Osteoblast (primary cell): Measurements from ENCODE around the gene OGFOD2. TPM values are rescaled to one million over a fixed set of nuclear protein-coding genes. Genes with fewer than 3 reads are reported as not detected.

Source experiments
- DNase-seq: peaks from one replicate; pipeline ENCODE4 v3.0.0; 2011; ENCODE audit warnings: low spot score, mixed read lengths; ENCODE audit not compliant: insufficient read length; ENCODE audit errors: missing footprints
- H2AFZ ChIP-seq: 2 replicates; pipeline ENCODE4 v1.6.0; 2011; ENCODE audit warnings: mild to moderate bottlenecking, low read length
- H3K27ac ChIP-seq: 2 replicates; pipeline ENCODE4 v1.5.1; 2011; ENCODE audit warnings: mild to moderate bottlenecking, low read depth, low read length, moderate library complexity
- H3K27me3 ChIP-seq: 2 replicates; pipeline ENCODE4 v1.6.0; 2012; ENCODE audit warnings: mild to moderate bottlenecking, control low read depth, inconsistent platforms, low read length, moderate library complexity; ENCODE audit not compliant: insufficient read depth
- H3K36me3 ChIP-seq: 2 replicates; pipeline ENCODE4 v1.5.1; 2011; ENCODE audit warnings: mild to moderate bottlenecking, low read length, control low read depth, moderate library complexity; ENCODE audit not compliant: insufficient read depth
- H3K4me1 ChIP-seq: 2 replicates; pipeline ENCODE4 v1.5.1; 2011; ENCODE audit warnings: mild to moderate bottlenecking, low read length, control low read depth, moderate library complexity; ENCODE audit not compliant: insufficient read depth
- H3K4me2 ChIP-seq: 2 replicates; pipeline ENCODE4 v1.6.0; 2011; ENCODE audit warnings: mild to moderate bottlenecking, low read length; ENCODE audit not compliant: insufficient read depth
- H3K4me3 ChIP-seq: fragments of 200-600 bp; sonication (generic); 3 replicates; pipeline ENCODE4 v1.5.1; 2012; ENCODE audit warnings: mild to moderate bottlenecking, low read length, inconsistent platforms; ENCODE audit not compliant: insufficient read depth
- H3K79me2 ChIP-seq: 2 replicates; pipeline ENCODE4 v1.6.0; 2012; ENCODE audit warnings: mild to moderate bottlenecking, low read length, control low read depth, inconsistent platforms; ENCODE audit not compliant: insufficient read depth
- H3K9me3 ChIP-seq: 2 replicates; pipeline ENCODE4 v1.5.1; 2011; ENCODE audit warnings: low read depth, low read length, control low read depth
- H4K20me1 ChIP-seq: 2 replicates; pipeline ENCODE4 v1.6.0; 2012; ENCODE audit warnings: mild to moderate bottlenecking, low read length, control low read depth; ENCODE audit not compliant: insufficient read depth
- CTCF ChIP-seq: IDR thresholded peaks from 2 replicates; pipeline ENCODE4 v1.5.1; 2011; ENCODE audit warnings: mild to moderate bottlenecking, low read depth, low read length, moderate library complexity; ENCODE audit errors: extremely low read depth
- small RNA-seq: library from RNA; depleted of rRNA; stranded (forward); fragments of <200 nt; gene quantifications from one replicate; pipeline ENCODE3, GENCODE V24; 2012
- total RNA-seq: library from RNA; depleted of rRNA; stranded (reverse); fragments of >200 nt; gene quantifications from 2 replicates; pipeline ENCODE4 v1.2.3, GENCODE V29; 2012

OGFOD2 gene
- total RNA-seq, 1 donor = 6.5 TPM

GRCh38 chr12:123029550-123029949 lies 54.5 kb downstream of the OGFOD2 start:
- no peak for TF ChIP-seq CTCF
- peaks cover 6% of the 10 kb centered on the region for H3K36me3 ChIP-seq
- no peaks in the 10 kb centered on the region for H3K27me3 ChIP-seq
- no peaks in the 10 kb centered on the region for H3K79me2 ChIP-seq
- no peak for DNase-seq
- no peak overlapping the region for H3K4me2 ChIP-seq
- peaks cover 2% of the 10 kb centered on the region for H4K20me1 ChIP-seq
- H3K4me3 ChIP-seq = no peak overlapping the region
- H2AFZ ChIP-seq = no peak overlapping the region
- H3K27ac ChIP-seq = no peak overlapping the region
- peaks cover 9% of the 10 kb centered on the region for H3K4me1 ChIP-seq
- no peaks in the 10 kb centered on the region for H3K9me3 ChIP-seq

Small RNA genes lying within 50 kb of the gene (small RNA-seq; reads per million reads assigned to genes)
- not detected for gene ARL6IP4
- gene MIR4304 = not detected

Other genes with a start within 250 kb of the OGFOD2 start
- 0.59 and 1.1 TPM in 2 replicates for gene HCAR1, start 244.4 kb upstream of the OGFOD2 start, total RNA-seq
- 37.4 and 44.5 TPM in 2 replicates for gene DENR, start 222.4 kb upstream of the OGFOD2 start, total RNA-seq
- gene CCDC62, start 200.7 kb upstream of the OGFOD2 start, total RNA-seq = 0.36 and 1.2 TPM in 2 replicates
- 19.4 and 21.0 TPM in 2 replicates for gene HIP1R, start 139.8 kb upstream of the OGFOD2 start, total RNA-seq
- gene VPS37B, start 79.1 kb upstream of the OGFOD2 start, total RNA-seq = 19.2 and 20.6 TPM in 2 replicates
- gene ABCB9, start 8.8 kb upstream of the OGFOD2 start, total RNA-seq = 11.9 and 13.0 TPM in 2 replicates
- gene ARL6IP4, start 5.4 kb downstream of the OGFOD2 start, total RNA-seq = 117 and 118 TPM in 2 replicates
- 3.3 and 6.5 TPM in 2 replicates for gene PITPNM2, start 175.8 kb downstream of the OGFOD2 start, total RNA-seq